IPS DF 4.7 (cell line): ENCODE data around the gene DBNL.

Experiments
- DNase-seq: peaks from one replicate; pipeline ENCODE4 v3.0.0-alpha.2; 2013; ENCODE audit warnings: low spot score; ENCODE audit errors: extremely low read depth

Gene DBNL

DNA sequence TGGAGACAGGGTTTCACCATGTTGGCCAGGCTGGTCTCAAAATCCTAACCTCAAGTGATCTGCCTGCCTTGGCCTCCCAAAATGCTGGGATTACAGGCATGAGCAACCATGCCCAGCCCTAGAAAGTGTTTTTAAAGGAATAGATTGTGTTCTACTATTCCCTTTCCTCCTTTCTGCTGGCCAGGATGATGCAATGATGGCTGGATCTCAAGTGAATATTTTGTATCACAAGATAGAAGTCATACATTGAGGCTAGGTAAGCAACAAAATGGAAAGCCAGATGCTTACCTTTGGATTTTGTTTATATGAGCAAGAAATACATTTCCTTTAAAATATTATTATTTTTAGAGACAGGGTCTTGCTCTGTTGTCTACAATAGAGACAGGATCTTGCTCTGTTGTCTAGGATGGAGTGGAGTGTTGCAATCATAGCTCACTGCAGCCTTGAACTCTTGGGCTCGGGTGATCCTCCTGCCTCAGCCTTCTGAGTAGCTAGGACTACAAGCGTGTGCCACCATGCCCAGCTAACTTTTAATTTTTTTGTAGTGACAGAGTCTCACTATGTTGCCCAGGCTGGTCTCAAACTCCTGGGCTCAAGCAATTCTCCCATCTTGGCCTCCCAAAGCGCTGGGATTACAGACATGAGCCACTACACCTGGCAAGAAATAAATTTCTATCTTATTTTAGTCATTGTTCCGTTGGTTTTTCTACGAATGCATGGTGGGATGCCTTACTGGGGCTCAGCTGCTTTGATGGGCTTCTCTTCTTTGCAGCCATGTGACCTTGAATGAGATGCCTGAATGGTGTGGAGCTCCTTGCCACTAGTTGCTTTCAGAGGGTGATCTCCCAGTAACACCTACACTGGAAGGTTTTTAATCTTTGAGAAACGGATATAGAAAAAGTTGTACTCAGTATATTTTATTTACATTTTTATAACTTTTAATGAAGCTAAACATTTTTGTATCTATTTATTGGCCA is 53.9 kb downstream of the DBNL start:
- DNase-seq, result no peak

DNA sequence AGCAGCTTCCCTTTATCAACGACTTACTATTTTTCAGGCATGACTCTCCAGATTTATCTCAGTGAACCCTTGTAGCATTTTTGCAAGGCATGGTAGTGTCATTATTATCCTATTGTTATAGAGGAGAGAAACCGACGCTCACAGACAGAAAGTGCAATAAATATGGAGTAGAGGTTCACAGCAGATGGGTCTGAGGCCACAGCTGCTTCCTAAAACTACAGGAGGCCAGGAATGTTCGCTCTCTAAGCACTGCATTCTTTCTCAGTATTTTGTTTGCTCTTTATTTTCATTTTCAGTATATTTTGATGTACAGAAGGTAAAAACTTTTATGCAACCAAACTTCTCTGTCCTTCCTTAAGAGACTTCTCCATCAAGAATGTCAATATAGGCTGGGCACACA is 55.2 kb downstream of the DBNL start:
- no peak for DNase-seq

DNA sequence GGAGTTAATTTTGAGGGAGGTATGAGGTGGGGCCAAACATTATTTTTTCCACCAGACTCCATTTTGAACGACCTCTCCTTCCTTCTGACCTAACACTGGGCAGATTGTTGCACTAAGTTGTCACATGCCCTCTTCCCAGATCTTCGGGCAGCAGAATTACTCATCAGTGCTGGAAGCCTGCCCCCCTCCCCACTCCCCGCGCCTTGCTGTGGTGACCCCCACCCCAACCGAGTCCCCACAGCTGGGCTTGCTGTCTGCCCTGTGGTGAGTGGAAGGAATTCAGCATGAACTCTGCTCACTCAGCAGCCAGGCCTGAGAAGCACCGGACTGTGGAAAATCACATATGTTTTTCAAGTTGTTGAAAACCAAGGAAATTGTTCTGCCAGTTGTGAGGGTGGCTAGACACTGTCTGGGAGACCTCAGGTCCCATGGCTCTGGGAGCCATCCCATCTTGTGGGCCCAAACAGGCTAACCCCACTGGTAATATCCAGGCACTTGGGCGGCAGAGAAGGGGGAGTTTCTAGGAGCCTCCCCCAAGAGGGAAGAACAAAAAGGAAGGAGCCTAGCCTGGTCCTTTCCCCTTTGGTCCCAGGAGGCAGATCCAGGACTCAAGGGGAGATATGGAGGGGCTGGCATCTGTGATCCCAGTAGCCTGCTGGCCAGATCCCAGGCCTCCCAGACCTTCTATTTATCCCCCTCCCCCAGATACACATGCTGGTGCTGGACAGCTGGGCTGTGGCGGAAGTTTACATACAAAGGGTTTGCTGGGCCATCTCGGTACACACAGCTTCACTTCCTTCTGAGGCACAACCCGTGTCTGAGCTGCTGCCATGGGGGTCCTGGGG is 56.2 kb downstream of the DBNL start:
- DNase-seq, result no peak

- DNase-seq, result no peak
Observed at GRCh38 chr7:44101303-44101965, 56.9 kb downstream of the DBNL start.

DNA sequence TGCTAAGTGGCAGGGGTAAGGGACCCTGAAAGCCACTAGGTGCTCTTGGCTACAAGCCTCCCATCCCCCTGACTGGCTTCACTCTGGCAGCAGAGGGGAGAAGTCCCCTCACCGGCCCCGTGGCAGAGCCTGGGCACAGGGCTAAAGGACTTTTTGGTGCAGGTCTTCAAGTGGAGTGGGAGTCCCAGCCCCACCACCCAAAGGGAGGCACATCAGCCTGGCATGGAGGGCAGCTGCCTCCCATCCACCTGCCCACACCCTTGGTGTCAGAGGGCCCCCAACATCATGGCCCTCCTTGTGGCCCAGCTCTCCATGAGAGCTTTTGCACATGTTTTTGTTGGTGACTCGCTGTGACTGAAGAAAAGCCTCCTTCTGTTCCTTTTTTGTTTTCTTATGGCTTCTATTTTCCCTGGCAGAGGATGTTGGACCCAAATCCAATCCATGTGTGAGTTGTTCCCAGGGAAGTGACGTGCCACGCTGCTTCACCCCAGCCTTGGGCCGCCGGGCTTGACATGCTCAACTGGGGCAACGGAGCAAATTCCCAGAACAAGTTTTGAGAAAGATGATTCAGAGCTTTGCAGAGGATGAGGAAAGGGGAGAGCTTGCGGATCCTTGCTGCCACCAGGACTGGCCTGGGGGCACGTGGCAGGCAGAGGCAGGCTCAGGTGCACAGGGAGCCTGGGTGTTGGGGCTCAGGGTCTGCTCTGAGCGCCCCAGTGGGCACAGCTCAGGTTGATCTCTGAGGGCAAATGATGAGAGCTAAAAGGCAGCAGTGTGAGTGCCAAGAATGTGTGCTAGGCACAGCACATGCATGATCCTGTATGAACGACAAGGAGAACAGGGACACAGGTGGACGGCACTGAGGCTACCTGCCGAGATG is 57.7 kb downstream of the DBNL start:
- DNase-seq, result no peak

GRCh38 chr7:44102846-44103565 is 58.5 kb downstream of the DBNL start:
- no peak for DNase-seq

GRCh38 chr7:44103566-44103922 is 59.0 kb downstream of the DBNL start:
- no peak for DNase-seq

GRCh38 chr7:44103923-44104859 is 59.7 kb downstream of the DBNL start, which contains the start of gene AEBP1:
Gene AEBP1 (plus strand): TSS chr7:44104345. CDS start chr7:44104666, 321 bp downstream.
- DNase-seq, result no peak

DNA sequence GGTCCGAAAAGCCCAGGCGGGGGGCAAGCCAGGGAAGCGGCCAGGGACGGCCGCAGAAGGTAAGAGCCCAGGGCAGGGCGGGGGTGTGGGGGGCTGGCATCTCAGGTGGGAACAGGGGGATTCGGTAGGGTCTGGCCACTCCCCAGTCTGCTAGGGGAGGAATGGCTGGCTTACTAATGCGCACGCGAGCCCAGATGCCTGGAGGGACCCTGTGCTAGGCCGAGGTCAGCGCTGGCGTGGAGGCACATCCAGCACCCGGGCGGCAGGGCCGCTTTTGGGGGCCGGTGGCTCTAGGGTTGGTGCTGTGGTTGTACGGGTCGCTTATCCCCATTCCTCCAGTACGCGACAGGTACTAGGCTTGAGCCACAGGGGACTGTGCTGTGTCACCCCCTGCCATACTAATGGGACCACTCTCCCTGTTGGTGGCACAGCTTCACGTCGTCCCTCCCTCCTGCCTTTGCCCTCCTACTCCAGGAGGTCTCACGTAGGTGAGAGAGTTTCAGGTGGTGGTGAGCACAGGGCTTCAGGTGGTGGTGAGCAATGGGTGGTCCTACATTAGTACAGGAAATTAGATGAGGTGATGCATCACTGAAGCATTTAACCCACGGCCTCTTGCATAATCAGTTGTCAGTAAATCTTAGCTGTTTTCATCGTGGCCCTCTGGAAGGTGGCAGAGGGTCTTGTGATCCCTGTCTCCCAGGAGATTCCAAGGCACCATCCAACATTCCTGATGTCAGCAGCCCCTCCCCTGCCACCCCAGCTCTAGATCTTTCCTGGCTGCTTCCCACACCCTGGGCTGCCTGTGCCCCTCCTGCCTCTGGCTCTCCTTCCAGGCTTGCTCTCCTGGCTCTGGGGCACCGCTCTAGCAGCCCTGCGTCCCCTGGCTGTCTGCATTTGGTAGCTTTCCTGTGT is 60.6 kb downstream of the DBNL start:
- no peak for DNase-seq

GRCh38 chr7:44105832-44106231 is 61.3 kb downstream of the DBNL start:
- DNase-seq, result no peak

- DNase-seq, result no peak
Observed at GRCh38 chr7:44106311-44107065, 62.0 kb downstream of the DBNL start.

- DNase-seq, result no peak
Observed at GRCh38 chr7:44107116-44107960, 62.8 kb downstream of the DBNL start.

DNA sequence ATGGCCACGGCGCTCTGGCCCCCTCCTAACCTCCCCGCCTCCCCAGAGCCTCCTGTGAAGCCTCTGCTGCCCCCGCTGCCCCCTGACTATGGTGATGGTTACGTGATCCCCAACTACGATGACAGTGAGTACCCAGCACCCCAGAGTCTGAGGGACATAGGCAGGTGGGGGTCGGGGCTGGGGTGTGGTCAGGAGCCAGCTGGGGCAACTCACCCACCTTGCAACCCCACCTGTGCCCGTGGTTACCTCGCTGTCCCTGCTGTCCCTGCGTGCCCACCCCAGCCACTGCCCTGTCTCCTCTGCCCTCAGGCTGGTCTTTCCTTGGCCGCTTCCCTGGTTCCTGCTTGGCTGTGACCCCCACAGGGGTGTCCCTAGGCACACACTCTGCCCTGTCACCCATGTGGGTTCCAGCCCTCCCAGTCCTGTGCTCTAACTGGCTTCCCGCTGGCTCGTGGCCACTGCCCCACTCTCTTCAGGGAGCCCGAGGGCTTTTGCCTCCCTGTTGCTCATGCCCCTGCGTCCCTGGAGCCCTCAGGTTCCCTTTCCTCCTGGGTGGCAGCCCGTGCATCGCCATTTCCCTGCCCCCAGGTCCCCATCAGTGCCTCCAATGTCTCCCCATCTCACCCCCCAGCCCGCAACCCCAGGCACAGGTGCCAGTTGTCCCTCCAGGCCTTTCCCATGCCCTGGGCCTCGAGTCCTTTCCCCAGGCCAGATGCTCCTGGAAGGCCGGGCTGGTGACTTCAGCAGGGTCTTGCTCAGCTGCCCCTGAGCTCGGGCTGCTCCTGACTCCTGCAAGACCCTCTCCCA is 63.7 kb downstream of the DBNL start:
- DNase-seq, result no peak

GRCh38 chr7:44108768-44109750 is 64.6 kb downstream of the DBNL start:
- no peak for DNase-seq
